IMR-90 (cell line): ENCODE results near the gene PUM2. TPM values are rescaled to one million over a fixed set of nuclear protein-coding genes. Genes with fewer than 3 reads are reported as not detected.

ENCODE experiments used
- ATAC-seq: fragments of 200-7000 bp; cut with Tn5 transposase; 2 replicates; pipeline ENCODE4 v1.9.1; 2020; ENCODE audit warnings: low read depth, mild to moderate bottlenecking, moderate library complexity
- BruUV-seq: library from RNA; stranded (reverse); fragments of 400-500 nt; replicated peaks from 2 replicates; lab custom pipeline; 2021; lab: Mats Ljungman, UMichigan
- CTCF ChIA-PET: fragments of 300-600 bp; formaldehyde crosslinking; extraction: SDS; loops from one replicate; lab custom pipeline; 2021; ENCODE audit warnings: antibody characterized with exemption; lab: Yijun Ruan, JAX
- POLR2A ChIA-PET: fragments of 300-600 bp; sonication (Branson Sonifier 250); formaldehyde crosslinking; loops from one replicate; lab custom pipeline; 2022; ENCODE audit warnings: antibody characterized with exemption; ENCODE audit not compliant: unreplicated experiment; lab: Charles Lee
- DNase-seq: peaks from one replicate; pipeline ENCODE4 v3.0.0; 2013
- H2AFZ ChIP-seq: replicated peaks from 2 replicates; pipeline ENCODE3; 2013; ENCODE audit warnings: low read length, mild to moderate bottlenecking; ENCODE audit not compliant: poor library complexity
- H2AK5ac ChIP-seq: 2 replicates; pipeline ENCODE4 v1.6.1; 2013; ENCODE audit warnings: low read depth, low read length, inconsistent platforms
- H2AK9ac ChIP-seq: replicated peaks from 2 replicates; pipeline ENCODE3; 2013; ENCODE audit warnings: mild to moderate bottlenecking, low read depth, low read length, moderate library complexity; ENCODE audit not compliant: poor library complexity
- H2BK120ac ChIP-seq: 2 replicates; pipeline ENCODE4 v1.6.1; 2013; ENCODE audit warnings: low read depth, low read length, inconsistent platforms
- H2BK15ac ChIP-seq: 3 replicates; pipeline ENCODE4 v1.6.1; 2013; ENCODE audit warnings: low read depth, low read length, inconsistent platforms
- H2BK20ac ChIP-seq: 2 replicates; pipeline ENCODE4 v1.6.1; 2013; ENCODE audit warnings: low read depth, mild to moderate bottlenecking, inconsistent platforms, low read length, moderate library complexity
- H2BK5ac ChIP-seq: 2 replicates; pipeline ENCODE4 v1.6.1; 2013; ENCODE audit warnings: mild to moderate bottlenecking, low read depth, low read length, inconsistent platforms; ENCODE audit not compliant: poor library complexity, severe bottlenecking
- H3K14ac ChIP-seq: replicated peaks from 2 replicates; pipeline ENCODE4 v1.6.1; 2013; ENCODE audit warnings: low read depth, low read length, inconsistent platforms
- H3K18ac ChIP-seq: 2 replicates; pipeline ENCODE4 v1.6.1; 2013; ENCODE audit warnings: low read depth, low read length, control low read depth
- H3K23ac ChIP-seq: 2 replicates; pipeline ENCODE4 v1.6.1; 2013; ENCODE audit warnings: low read depth, low read length, inconsistent platforms
- H3K27ac ChIP-seq: 2 replicates; pipeline ENCODE4 v1.5.1; 2013; ENCODE audit warnings: mild to moderate bottlenecking, control low read depth, low read length; ENCODE audit not compliant: insufficient read depth
- H3K27me3 ChIP-seq: 2 replicates; pipeline ENCODE4 v1.6.1; 2013; ENCODE audit warnings: low read length; ENCODE audit not compliant: control insufficient read depth, insufficient read depth
- H3K36me3 ChIP-seq: 2 replicates; pipeline ENCODE4 v1.6.1; 2013; ENCODE audit warnings: low read length, mixed read lengths; ENCODE audit not compliant: control insufficient read depth, insufficient read depth
- H3K4ac ChIP-seq: 2 replicates; pipeline ENCODE4 v1.6.1; 2013; ENCODE audit warnings: low read depth, low read length, inconsistent platforms
- H3K4me1 ChIP-seq: 2 replicates; pipeline ENCODE4 v1.6.1; 2013; ENCODE audit warnings: low read length, mixed read lengths; ENCODE audit not compliant: control insufficient read depth, insufficient read depth
- H3K4me2 ChIP-seq: 2 replicates; pipeline ENCODE4 v1.6.1; 2013; ENCODE audit warnings: low read depth, mild to moderate bottlenecking, control low read depth, low read length, moderate library complexity
- H3K4me3 ChIP-seq: 2 replicates; pipeline ENCODE4 v1.5.1; 2013; ENCODE audit warnings: low read depth, mild to moderate bottlenecking, control low read depth, low read length, moderate library complexity; ENCODE audit not compliant: insufficient read depth
- H3K56ac ChIP-seq: 2 replicates; pipeline ENCODE4 v1.6.1; 2013; ENCODE audit warnings: low read length, inconsistent platforms; ENCODE audit not compliant: insufficient read depth; ENCODE audit errors: extremely low read depth
- H3K79me1 ChIP-seq, 2 experiments: 2 replicates each; pipeline ENCODE4 v1.6.1; 2013; ENCODE audit warnings: low read length in 2 of 2, inconsistent platforms in 1 of 2, low read depth in 1 of 2
- H3K9ac ChIP-seq: 2 replicates; pipeline ENCODE4 v1.6.1; 2013; ENCODE audit warnings: low read depth, low read length, control low read depth
- H3K9me1 ChIP-seq: 2 replicates; pipeline ENCODE4 v1.6.1; 2013; ENCODE audit warnings: low read length, inconsistent platforms; ENCODE audit not compliant: insufficient read depth
- H3K9me3 ChIP-seq: 2 replicates; pipeline ENCODE4 v1.6.1; 2013; ENCODE audit warnings: low read length; ENCODE audit not compliant: control insufficient read depth, insufficient read depth
- H4K20me1 ChIP-seq: 2 replicates; pipeline ENCODE4 v1.6.1; 2013; ENCODE audit warnings: low read length, inconsistent platforms; ENCODE audit not compliant: insufficient read depth
- H4K5ac ChIP-seq: 2 replicates; pipeline ENCODE4 v1.6.1; 2013; ENCODE audit warnings: mild to moderate bottlenecking, low read depth, low read length, control low read depth
- H4K8ac ChIP-seq, 2 experiments: 2 replicates each; pipeline ENCODE4 v1.6.1; 2013; ENCODE audit warnings: low read depth in 2 of 2, low read length in 2 of 2, control low read depth in 1 of 2, inconsistent platforms in 1 of 2
- H4K91ac ChIP-seq: 2 replicates; pipeline ENCODE4 v1.6.1; 2013; ENCODE audit warnings: low read depth, low read length, inconsistent platforms; ENCODE audit not compliant: insufficient read depth
- BHLHE40 ChIP-seq: fragments of 150-350 bp; IDR thresholded peaks from 2 replicates; pipeline ENCODE4 v1.6.1; 2016; ENCODE audit warnings: mild to moderate bottlenecking, low read depth, low read length
- CEBPB ChIP-seq: IDR thresholded peaks from 2 replicates; pipeline ENCODE4 v1.6.1; 2012; ENCODE audit warnings: low read depth, low read length, improper control_type of control experiment
- CHD1 ChIP-seq: IDR thresholded peaks from 2 replicates; pipeline ENCODE4 v1.6.1; 2012; ENCODE audit warnings: low read depth, low read length, improper control_type of control experiment
- CTCF ChIP-seq: conservative IDR thresholded peaks from 2 replicates; pipeline ENCODE4 v1.5.1; 2012; ENCODE audit warnings: mild to moderate bottlenecking, low read depth, low read length, improper control_type of control experiment
- MAZ ChIP-seq: IDR thresholded peaks from 2 replicates; pipeline ENCODE4 v1.6.1; 2012; ENCODE audit warnings: low read depth, mild to moderate bottlenecking, low read length, improper control_type of control experiment, moderate library complexity, borderline replicate concordance
- NFE2L2 ChIP-seq: fragments of 150-350 bp; IDR thresholded peaks from 2 replicates; pipeline ENCODE4 v1.6.1; 2016; ENCODE audit warnings: low read depth, mild to moderate bottlenecking, low read length
- RAD21 ChIP-seq: IDR thresholded peaks from 2 replicates; pipeline ENCODE4 v1.6.1; 2012; ENCODE audit warnings: low read length, improper control_type of control experiment
- RCOR1 ChIP-seq: IDR thresholded peaks from 2 replicates; pipeline ENCODE4 v1.6.1; 2012; ENCODE audit warnings: mild to moderate bottlenecking, low read length, improper control_type of control experiment; ENCODE audit not compliant: insufficient replicate concordance
- RFX5 ChIP-seq: IDR thresholded peaks from 2 replicates; pipeline ENCODE4 v1.8.0; 2012; ENCODE audit warnings: low read depth, mild to moderate bottlenecking, low read length, moderate library complexity
- SMC3 ChIP-seq: fragments of 150-350 bp; IDR thresholded peaks from 2 replicates; pipeline ENCODE4 v1.6.1; 2016; ENCODE audit warnings: low read depth, mild to moderate bottlenecking, antibody characterized with exemption, low read length, moderate library complexity
- USF2 ChIP-seq: fragments of 150-350 bp; IDR thresholded peaks from 2 replicates; pipeline ENCODE4 v1.6.1; 2017; ENCODE audit warnings: mild to moderate bottlenecking, antibody characterized with exemption, low read length, low read depth
- WGBS, 2 experiments: methylation state at CpG; one replicate each; pipeline versions ENCODE4 v1.1.5 to v1.1.7; 2013; ENCODE audit warnings: missing lambda C conversion rate in 2 of 2; ENCODE audit not compliant: insufficient read length in 1 of 2; ENCODE audit errors: extremely low coverage in 2 of 2; 5-methylcytosine and 5-hydroxymethylcytosine counted together
- dilution Hi-C: fragments of 300-500 bp; cut with HindIII; formaldehyde crosslinking; loops from one replicate; pipeline ENCODE4 v1.14.3; 2018; ENCODE audit warnings: low sequenced_read_pairs; ENCODE audit not compliant: unreplicated experiment
- in situ Hi-C: fragments of 300-500 bp; cut with MboI; formaldehyde crosslinking; loops from 3 replicates; pipeline ENCODE4 v1.14.3; 2019; ENCODE audit warnings: low sequenced_read_pairs, inconsistent platforms, mixed read lengths
- intact Hi-C: fragments of 100-400 bp; cut with micrococcal nuclease; formaldehyde crosslinking; loops from 2 replicates; pipeline ENCODE4 v1.10.0; 2022
- polyA plus RNA-seq, 3 experiments: library from polyadenylated mRNA; depleted of rRNA; stranded (reverse); fragments of >200 nt; gene quantifications; 2 replicates each; pipeline ENCODE4 v1.2.3, GENCODE V29; 2012; ENCODE audit warnings: low replicate concordance in 1 of 3
- total RNA-seq: library from RNA; depleted of rRNA; stranded (reverse); fragments of >200 nt; gene quantifications from 2 replicates; pipeline ENCODE4 v1.2.3, GENCODE V29; 2012

The PUM2 gene
- total and polyA plus RNA-seq, 2 of the 4 experiments (the other 2 are of a cell fraction) = 18.8 to 38.4 TPM

- no peak for TF ChIP-seq CTCF
These were observed 149.7 kb downstream of the PUM2 start (continued) for GRCh38 chr2:20200697-20201555.

GRCh38 chr2:20199633-20200270 is 150.9 kb downstream of the PUM2 start:
- ATAC-seq (no peak), DNase-seq (no peak)
- ChIA-PET CTCF (no interaction called here), POLR2A (no interaction called here)
- no peak overlapping the region for H3K4me3 ChIP-seq
- no peaks in the 10 kb centered on the region; the same call in 1 of the 2 replicates for H4K20me1 ChIP-seq
- H3K18ac ChIP-seq = no peak overlapping the region
- no peaks in the 10 kb centered on the region for H3K4me1 ChIP-seq
- no peak overlapping the region for H2BK15ac ChIP-seq
- H3K23ac ChIP-seq = no peak overlapping the region
- H2BK5ac ChIP-seq = no peak overlapping the region
- in situ Hi-C loops = no loop called here
- H3K9ac ChIP-seq = no peak overlapping the region
- H3K56ac ChIP-seq = no peak overlapping the region
- H4K5ac ChIP-seq = no peak overlapping the region
- no peak overlapping the region for H3K4ac ChIP-seq
- H2AK9ac ChIP-seq = no peak overlapping the region
- no CpG with 5 or more reads among the region's 6 CpGs for WGBS, 2 experiments
- no peak overlapping the region for H2AK5ac ChIP-seq
- dilution Hi-C loops = no loop called here
- no peak overlapping the region for H3K27ac ChIP-seq
- no peaks in the 10 kb centered on the region for H3K79me1 ChIP-seq
- H2BK20ac ChIP-seq = no peak overlapping the region
- 0 out of 2 replicates have a peak, but pooled peaks cover 3% of the 10 kb centered on the region for H3K9me1 ChIP-seq
- BruUV-seq = no TSS peak
- no peak overlapping the region for H2AFZ ChIP-seq
- H2BK120ac ChIP-seq = no peak overlapping the region
- intact Hi-C loops = no loop called here
- H4K91ac ChIP-seq = no peak overlapping the region
- peaks cover 4% of the 10 kb centered on the region for H3K36me3 ChIP-seq
- H3K27me3 ChIP-seq = no peaks in the 10 kb centered on the region; the same call in 1 of the 2 replicates
- no peaks in the 10 kb centered on the region for H3K9me3 ChIP-seq
- no peak overlapping the region for H3K4me2 ChIP-seq
- H3K14ac ChIP-seq = no peak overlapping the region
- no peak overlapping the region for H4K8ac ChIP-seq
- TF ChIP-seq BHLHE40 (no peak), CHD1 (no peak), CEBPB (no peak), RCOR1 (no peak), USF2 (no peak), NFE2L2 (no peak), RFX5 (no peak), MAZ (no peak), RAD21 (no peak), SMC3 (no peak)
